HCT116 (cell line): ENCODE results near the gene ZBTB5. TPM values are rescaled to one million over a fixed set of nuclear protein-coding genes. Genes with fewer than 3 reads are reported as not detected.
A peak's percentile ranks its signal among the peaks of the same experiment; 100 is the strongest.
"Not testable (repeated sequence)": the region's sequence is repeated elsewhere in the genome, so short reads cannot be mapped to it uniquely, and the experiment has no call there.

Experiments used
- ATAC-seq: fragments of 200-7000 bp; cut with Tn5 transposase; 2 replicates; pipeline ENCODE4 v1.9.1; 2020; ENCODE audit warnings: mild to moderate bottlenecking, moderate library complexity
- BruUV-seq: library from RNA; stranded (reverse); fragments of 400-500 nt; replicated peaks from 2 replicates; lab custom pipeline; 2021; lab: Mats Ljungman, UMichigan
- CTCF ChIA-PET: fragments of 300-600 bp; sonication (Branson Sonifier 250); formaldehyde crosslinking; loops from one replicate; lab custom pipeline; 2021; ENCODE audit warnings: antibody characterized with exemption; lab: Charles Lee
- POLR2A ChIA-PET: fragments of 300-600, 350-600 bp; sonication (Branson Sonifier 250); formaldehyde crosslinking; loops from one replicate; lab custom pipeline; 2021; ENCODE audit warnings: antibody characterized with exemption; lab: Charles Lee
- RAD21 ChIA-PET, 2 experiments: fragments of 300-600 bp; sonication (Branson Sonifier 250); formaldehyde crosslinking; loops; one replicate each; lab custom pipeline; 2023; ENCODE audit warnings: low total read pairs in 2 of 2; ENCODE audit not compliant: uncharacterized antibody in 2 of 2, unreplicated experiment in 2 of 2, low non-redundant PET in 1 of 2; lab: Charles Lee
- DNase-seq: peaks from one replicate; pipeline ENCODE4 v3.0.0-alpha.2; 2010; ENCODE audit warnings: low read depth, low spot score
- H2AFZ ChIP-seq: fragments of 200-600 bp; shearing (Covaris generic), sonication (generic); 2 replicates; pipeline ENCODE4 v1.6.1; 2017; ENCODE audit warnings: low read depth, mixed run types, mixed read lengths, antibody characterized with exemption, low read length; ENCODE audit not compliant: poor library complexity, severe bottlenecking
- H3K27ac ChIP-seq: 2 replicates; pipeline ENCODE4 v1.5.1; 2012; ENCODE audit warnings: low read depth, low read length
- H3K27me3 ChIP-seq: fragments of 200-600 bp; sonication (generic); 2 replicates; pipeline ENCODE4 v1.6.1; 2016; ENCODE audit warnings: mixed run types, low read length, mixed read lengths; ENCODE audit not compliant: insufficient read depth
- H3K36me3 ChIP-seq, 2 experiments: fragments of 200-500 bp in 1 of 2; fragments of 200-600 bp in 1 of 2; sonication (Bioruptor generic) in 1 of 2; sonication (generic) in 1 of 2; 2 replicates each; pipeline versions ENCODE4 v1.5.1 to v1.6.1; 2014 to 2016; ENCODE audit warnings: low read length in 2 of 2, inconsistent platforms in 1 of 2, mixed read lengths in 1 of 2, mixed run types in 1 of 2; ENCODE audit not compliant: insufficient read depth in 2 of 2, control insufficient read depth in 1 of 2
- H3K4me1 ChIP-seq, 2 experiments: fragments of 200-600 bp in 1 of 2; sonication (generic) in 1 of 2; 2 replicates each; pipeline versions ENCODE4 v1.5.1 to v1.6.1; 2012 to 2017; ENCODE audit warnings: low read length in 2 of 2, inconsistent platforms in 1 of 2, mild to moderate bottlenecking in 1 of 2, mixed read lengths in 1 of 2, mixed run types in 1 of 2, moderate library complexity in 1 of 2; ENCODE audit not compliant: insufficient read depth in 2 of 2, control insufficient read depth in 1 of 2
- H3K4me2 ChIP-seq: fragments of 200-600 bp; sonication (generic); 2 replicates; pipeline ENCODE4 v1.6.1; 2017; ENCODE audit warnings: mixed run types, low read length, mixed read lengths
- H3K4me3 ChIP-seq, 2 experiments: fragments of 200-600 bp in 1 of 2; sonication (generic) in 1 of 2; replicated peaks in 1 of 2; 2 replicates each; pipeline ENCODE4 v1.5.1; 2011 to 2016; ENCODE audit warnings: low read length in 2 of 2, control low read depth in 1 of 2, low read depth in 1 of 2, mild to moderate bottlenecking in 1 of 2, mixed read lengths in 1 of 2, mixed run types in 1 of 2
- H3K79me2 ChIP-seq: fragments of 200-600 bp; sonication (generic); 2 replicates; pipeline ENCODE4 v1.6.1; 2017; ENCODE audit warnings: mild to moderate bottlenecking, mixed run types, low read length, moderate library complexity, mixed read lengths; ENCODE audit not compliant: insufficient read depth
- H3K9ac ChIP-seq: fragments of 200-600 bp; sonication (generic); 2 replicates; pipeline ENCODE4 v1.6.1; 2016; ENCODE audit warnings: low read length, mixed read lengths
- H3K9me2 ChIP-seq: fragments of 200-600 bp; sonication (generic), shearing (Covaris generic); 2 replicates; pipeline ENCODE4 v1.6.1; 2017; ENCODE audit warnings: mixed run types, mild to moderate bottlenecking, moderate library complexity; ENCODE audit not compliant: insufficient read depth
- H3K9me3 ChIP-seq, 2 experiments: fragments of 200-500 bp in 1 of 2; fragments of 200-600 bp in 1 of 2; sonication (Bioruptor generic) in 1 of 2; sonication (generic) in 1 of 2; 2 replicates each; pipeline ENCODE4 v1.6.1; 2014 to 2017; ENCODE audit warnings: low read length in 2 of 2, mixed read lengths in 2 of 2, inconsistent platforms in 1 of 2, low read depth in 1 of 2, mild to moderate bottlenecking in 1 of 2, mixed run types in 1 of 2, moderate library complexity in 1 of 2; ENCODE audit not compliant: control insufficient read depth in 1 of 2, insufficient read depth in 1 of 2
- H4K20me1 ChIP-seq: fragments of 200-600 bp; sonication (generic), shearing (Covaris generic); 2 replicates; pipeline ENCODE4 v1.6.1; 2017; ENCODE audit warnings: mixed run types, mild to moderate bottlenecking, moderate library complexity; ENCODE audit not compliant: insufficient read depth
- CEBPB ChIP-seq: IDR thresholded peaks from 2 replicates; pipeline ENCODE4 v1.6.1; 2012; ENCODE audit warnings: low read depth
- EGR1 ChIP-seq: IDR thresholded peaks from 2 replicates; pipeline ENCODE4 v1.6.1; 2012; ENCODE audit warnings: low read depth
- FOSL1 ChIP-seq: IDR thresholded peaks from 2 replicates; pipeline ENCODE4 v1.6.1; 2012; ENCODE audit warnings: low read depth
- JUND ChIP-seq: IDR thresholded peaks from 2 replicates; pipeline ENCODE4 v1.6.1; 2012
- SIN3A ChIP-seq: IDR thresholded peaks from 2 replicates; pipeline ENCODE4 v1.6.1; 2012; ENCODE audit warnings: low read depth
- SP1 ChIP-seq: IDR thresholded peaks from 2 replicates; pipeline ENCODE4 v1.6.1; 2012; ENCODE audit warnings: low read depth
- ZNF274 ChIP-seq: fragments of 200-500 bp; sonication (Bioruptor generic); IDR thresholded peaks from 2 replicates; pipeline ENCODE4 v1.6.1; 2014; ENCODE audit warnings: mild to moderate bottlenecking, low read depth, low read length, inconsistent platforms
- intact Hi-C: fragments of 100-400 bp; cut with micrococcal nuclease; formaldehyde crosslinking; loops from 2 replicates; pipeline ENCODE4 v1.10.0; 2022
- total RNA-seq: library from RNA; stranded (reverse); gene quantifications from one replicate; pipeline ENCODE4 v1.2.1, GENCODE V29; 2021; ENCODE audit not compliant: unreplicated experiment

ZBTB5 gene
- total RNA-seq, 1 experiment from 2014 or later = 22.3 TPM

DNA sequence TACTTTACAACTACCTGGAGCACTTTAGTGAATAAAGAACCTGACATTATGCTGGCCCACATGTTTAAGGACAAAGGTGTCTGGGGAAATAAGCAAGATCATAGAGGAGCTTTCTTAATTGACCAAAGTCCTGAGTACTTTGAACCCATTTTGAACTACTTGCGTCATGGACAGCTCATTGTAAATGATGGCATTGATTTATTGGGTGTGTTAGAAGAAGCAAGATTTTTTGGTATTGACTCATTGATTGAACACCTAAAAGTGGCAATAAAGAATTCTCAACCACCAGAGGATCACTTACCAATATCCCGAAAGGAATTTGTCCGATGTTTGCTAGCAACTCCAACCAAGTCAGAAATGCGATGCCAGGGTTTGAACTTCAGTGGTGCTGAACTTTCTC, 12.2 kb upstream of the ZBTB5 start:
- peak overlapping the region; percentile 56 for H3K9ac ChIP-seq
- peak overlapping the region; percentile 59 for H3K27ac ChIP-seq
- H3K4me2 ChIP-seq = peak overlapping the region; percentile 72
- CTCF ChIA-PET, H3K9me3 ChIP-seq, RAD21 ChIA-PET, BruUV-seq, H3K9me2 ChIP-seq, intact Hi-C loops, H3K79me2 ChIP-seq, POLR2A ChIA-PET, H3K27me3 ChIP-seq, H3K36me3 ChIP-seq, H4K20me1 ChIP-seq: not testable (repeated sequence)
- peak; percentile 59; the same call in 1 of the 2 replicates for TF ChIP-seq SP1
- peak; percentile 64 for TF ChIP-seq JUND
- TF ChIP-seq CEBPB = peak; percentile 42; the same call in 1 of the 2 replicates
- TF ChIP-seq SIN3A = peak; percentile 61
- peak; percentile 72; the same call in 1 of the 2 replicates for TF ChIP-seq FOSL1
- peaks cover 37 to 73% of the 10 kb centered on the region in 2 experiments for H3K4me1 ChIP-seq
- peak; percentile 25 for ATAC-seq
- H3K4me3 ChIP-seq = peak overlapping the region; percentile 17 to 35; a peak in 3 of 4 replicates
- peak; percentile 60 for DNase-seq
- H2AFZ ChIP-seq = peak overlapping the region; percentile 13

DNA sequence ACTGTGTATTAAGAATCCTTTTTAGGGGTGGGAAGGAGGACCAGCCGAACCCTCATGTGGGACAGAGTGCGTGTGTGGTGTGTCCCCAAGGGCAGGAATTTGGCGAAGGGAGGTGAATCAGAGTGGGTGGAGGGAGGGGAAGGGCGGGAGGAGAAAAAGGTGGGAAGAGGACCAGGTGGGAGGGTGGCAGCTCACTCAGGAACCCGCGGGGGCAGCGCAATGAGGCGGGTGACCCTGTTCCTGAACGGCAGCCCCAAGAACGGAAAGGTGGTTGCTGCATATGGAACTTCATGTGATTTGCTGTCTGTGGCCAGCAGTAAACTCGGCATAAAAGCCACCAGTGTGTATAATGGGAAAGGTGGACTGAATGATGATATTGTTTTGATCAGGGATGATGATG, 11.7 kb upstream of the ZBTB5 start:
- DNase-seq = peak; percentile 38
- no TSS peak for BruUV-seq
- Histone ChIP-seq H3K4me1 (peaks cover 37 to 73% of the 10 kb centered on the region in 2 experiments), H3K27me3 (no peaks in the 10 kb centered on the region), H3K4me2 (peak overlapping the region; percentile 72), H3K4me3 (peak overlapping the region; percentile 10 to 35; a peak in 2 of 4 replicates), H3K9me2 (no peaks in the 10 kb centered on the region), H3K27ac (peak overlapping the region; percentile 59), H2AFZ (no peak overlapping the region), H3K36me3 (no peaks in the 10 kb centered on the region), H3K9me3 (peaks cover 5 to 8% of the 10 kb centered on the region in 2 experiments; a peak in 1 of 4 replicates), H4K20me1 (no peaks in the 10 kb centered on the region), H3K9ac (peak overlapping the region; percentile 56), H3K79me2 (no peaks in the 10 kb centered on the region)
- RAD21 ChIA-PET = no interaction called here
- intact Hi-C loops = no loop called here
- CTCF ChIA-PET = no interaction called here
- 0 out of 2 replicates have a peak, but pooled peaks have one; percentile 5 for TF ChIP-seq EGR1
- TF ChIP-seq ZNF274 = no peak
- POLR2A ChIA-PET = no interaction called here
- ATAC-seq = peak; percentile 60
